Heart right ventricle (tissue), 16 donors: Measurements from ENCODE around the gene SYNCRIP. TPM values are rescaled to one million over a fixed set of nuclear protein-coding genes. Genes with fewer than 3 reads are reported as not detected.

Experiments used
- ATAC-seq, 8 donors: fragments of 200-7000 bp; cut with Tn5 transposase; one replicate each; pipeline ENCODE4 v1.9.1; 2020; ENCODE audit warnings: mild to moderate bottlenecking in 8 of 8, moderate library complexity in 8 of 8, moderate number of reproducible peaks in 1 of 8
- DNase-seq, 2 donors: peaks; one replicate each; pipeline ENCODE4 v3.0.0-alpha.2; 2020
- H3K27ac ChIP-seq, 10 donors: fragments of 200-600 bp; sonication (generic) in 2 of 10; one replicate each; pipeline versions ENCODE4 v1.5.0 to v1.8.0; 2020 to 2022; ENCODE audit warnings: mild to moderate bottlenecking in 3 of 10
- H3K27me3 ChIP-seq, 7 donors: fragments of 200-600 bp; one replicate each; pipeline ENCODE4 v1.8.0; 2021 to 2022; ENCODE audit warnings: mild to moderate bottlenecking in 2 of 7
- H3K36me3 ChIP-seq, 9 donors: fragments of 200-600 bp; sonication (generic) in 1 of 9; one replicate each; pipeline versions ENCODE4 v1.5.0 to v1.8.0; 2020 to 2022; ENCODE audit warnings: mild to moderate bottlenecking in 2 of 9
- H3K4me1 ChIP-seq, 9 donors: fragments of 200-600 bp; sonication (generic) in 1 of 9; one replicate each; pipeline versions ENCODE4 v1.5.0 to v1.8.0; 2020 to 2022; ENCODE audit warnings: mild to moderate bottlenecking in 4 of 9
- H3K4me3 ChIP-seq, 10 donors: fragments of 200-600 bp; sonication (generic) in 2 of 10; one replicate each; pipeline versions ENCODE4 v1.5.0 to v1.8.0; 2020 to 2022; ENCODE audit warnings: mild to moderate bottlenecking in 7 of 10, moderate library complexity in 2 of 10
- H3K9me3 ChIP-seq, 11 donors: fragments of 200-600 bp in 10 of 11; sonication (generic) in 2 of 11; one replicate each; pipeline versions ENCODE4 v1.5.0 to v1.8.0; 2013 to 2022; ENCODE audit warnings: mild to moderate bottlenecking in 2 of 11, control low read depth in 1 of 11, moderate library complexity in 1 of 11
- WGBS, 2 donors: extraction: QIAGEN DNeasy Blood & Tissue Kit; methylation state at CpG; one replicate each; pipeline ENCODE4 v1.1.7; 2013; ENCODE audit warnings: inconsistent platforms in 1 of 2; 5-methylcytosine and 5-hydroxymethylcytosine counted together
- intact Hi-C, 10 donors: fragments of 100-400 bp; cut with DNase I; formaldehyde crosslinking; loops; one replicate each; pipeline versions ENCODE4 v1.11.1 to v1.14.2; 2022
- polyA plus RNA-seq, 2 donors: library from polyadenylated mRNA; stranded (reverse); fragments of 200-250 nt; gene quantifications; one replicate each; pipeline ENCODE4 v1.2.3, GENCODE V29; 2013
- total RNA-seq, 10 donors: library from RNA; stranded (reverse); fragmentation: NEBNext Ultra II Directional in 3 of 10; extraction: Animal tissue kit (Norgen Biotek cat#: 25700) in 3 of 10; gene quantifications; one replicate each; pipeline versions ENCODE4 v1.2.1 to v1.2.4, GENCODE V29; 2021 to 2023
- TF ChIP-seq, protein P1 (sequence below), 9 donors: fragments of 200-600 bp; sonication (generic) in 2 of 9; IDR thresholded peaks; one replicate each; pipeline versions ENCODE4 v1.5.0 to v1.8.0; 2021 to 2022; ENCODE audit warnings: antibody characterized with exemption in 9 of 9, mild to moderate bottlenecking in 5 of 9, moderate library complexity in 1 of 9
- donor health status: Arrhythmogenic right ventricular cardiomyopathy.
- donor health status: ischemic (EF 13 %, LVEDD 7.1; RV severe dilation, severe dysfunction).
- donor health status: healthy with polysubstance abuse.
- donor health status: DM: no; HTN: yes; CAD: no.
- donor health status: DM: no; HTN: no; CAD: no.
- donor health status: ischemic (EF 25% LVEDD 6.9; RV normal size, moderate dysfunction).
- donor health status: ischemic (EF 25% LVEDD 5.7; RV mildly dilated, moderate dysfunction).
- donor health status: healthy.
- donor health status: DM: yes; HTN: yes; CAD: no.
- donor health status: Ischemic cardiomyopathy.
- donor health status: ischemic (EF 35%, LVEDD 5.7; RV mildly dilated, moderate dysfunction).
- donor health status: nonischemic (EF 11% LVEDD 7.7; RV severe dilation, severe dysfunction).
- donor health status: DM: yes; HTN: yes; CAD: no.
- donor health status: PGD.
- donor health status: ischemic (EF 29% LVEDD 5.4; RV normal size, mild dysfunction).
- donor health status: nonischemic (EF 23%, LVEDD 6.1; RV moderate dilation, normal function).

SYNCRIP gene
- total and polyA plus RNA-seq, 12 donors = 24.6 to 72.6 (median 58.7) TPM

- intact Hi-C loops = loop anchor here (2.0 to 10.0 kb wide), 5 partner anchors 37 to 325 kb away; partner anchors contain the start of genes SNX14 (in 5 of the 10) and SYNCRIP (in 4 of the 10)
- 30 to 33% methylated on average over 14 of the region's 14 CpGs for WGBS, 2 donors
These were observed 36.9 kb upstream of the SYNCRIP start for GRCh38 chr6:85679445-85680123.

DNA sequence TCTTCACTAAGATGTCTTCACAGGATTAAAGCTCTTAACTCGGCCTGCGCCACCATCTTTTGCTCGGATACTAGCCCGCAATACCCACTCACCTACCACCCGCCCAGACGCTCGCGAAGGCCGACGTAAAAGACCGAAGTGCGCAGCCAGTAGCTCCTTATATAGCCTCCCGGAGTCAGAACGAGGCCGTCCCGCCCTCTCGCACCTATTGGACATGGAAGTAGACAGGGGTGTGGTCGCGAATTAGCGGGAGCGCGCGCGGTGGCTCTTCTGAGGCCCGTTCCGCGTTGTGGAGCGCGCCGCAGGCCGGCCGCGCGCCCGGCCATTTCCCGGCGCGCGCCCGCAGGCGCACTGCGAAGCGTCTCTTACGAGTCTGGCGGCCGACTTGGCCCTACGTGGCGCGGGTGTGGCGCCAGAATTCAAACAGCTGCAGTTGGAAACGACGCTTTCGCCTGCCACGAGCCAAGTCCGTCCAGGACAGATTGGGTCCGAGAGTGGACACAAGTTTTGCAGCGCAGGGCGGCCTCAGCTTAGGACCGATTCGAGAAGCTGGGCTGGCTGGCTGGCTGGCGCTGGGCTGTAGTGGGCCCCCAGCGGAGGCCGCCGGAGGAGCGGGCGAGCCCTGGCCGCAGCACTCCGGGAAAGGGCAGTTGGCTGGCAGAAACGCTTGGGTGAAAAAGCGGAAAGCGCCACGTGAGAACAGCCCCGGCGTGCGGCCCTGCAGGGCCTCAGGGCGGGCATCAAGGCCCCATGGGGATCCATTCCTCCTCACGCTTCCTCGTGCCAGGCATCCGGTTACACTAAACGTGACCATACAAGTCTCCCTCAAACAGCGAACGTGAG is 36.1 kb upstream of the SYNCRIP start:
- TF ChIP-seq, protein P1, sequence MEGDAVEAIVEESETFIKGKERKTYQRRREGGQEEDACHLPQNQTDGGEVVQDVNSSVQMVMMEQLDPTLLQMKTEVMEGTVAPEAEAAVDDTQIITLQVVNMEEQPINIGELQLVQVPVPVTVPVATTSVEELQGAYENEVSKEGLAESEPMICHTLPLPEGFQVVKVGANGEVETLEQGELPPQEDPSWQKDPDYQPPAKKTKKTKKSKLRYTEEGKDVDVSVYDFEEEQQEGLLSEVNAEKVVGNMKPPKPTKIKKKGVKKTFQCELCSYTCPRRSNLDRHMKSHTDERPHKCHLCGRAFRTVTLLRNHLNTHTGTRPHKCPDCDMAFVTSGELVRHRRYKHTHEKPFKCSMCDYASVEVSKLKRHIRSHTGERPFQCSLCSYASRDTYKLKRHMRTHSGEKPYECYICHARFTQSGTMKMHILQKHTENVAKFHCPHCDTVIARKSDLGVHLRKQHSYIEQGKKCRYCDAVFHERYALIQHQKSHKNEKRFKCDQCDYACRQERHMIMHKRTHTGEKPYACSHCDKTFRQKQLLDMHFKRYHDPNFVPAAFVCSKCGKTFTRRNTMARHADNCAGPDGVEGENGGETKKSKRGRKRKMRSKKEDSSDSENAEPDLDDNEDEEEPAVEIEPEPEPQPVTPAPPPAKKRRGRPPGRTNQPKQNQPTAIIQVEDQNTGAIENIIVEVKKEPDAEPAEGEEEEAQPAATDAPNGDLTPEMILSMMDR (IDR thresholded peaks at IDR 0.05) = peak in 2 of 9 donors; percentile 14 to 21
- WGBS, 2 donors = 0% methylated on average over 82 of the region's 82 CpGs
- Histone ChIP-seq H3K9me3 (no peaks in the 10 kb centered on the region), H3K27ac (peak overlapping the region; percentile 73 to 95 (median 90)), H3K36me3 (peaks cover 0 to 26% (median 0%) of the 10 kb centered on the region in 9 donors), H3K4me3 (peak overlapping the region; percentile 61 to 91 (median 82)), H3K27me3 (no peaks in the 10 kb centered on the region), H3K4me1 (peaks cover 4 to 46% (median 36%) of the 10 kb centered on the region in 9 donors)
- intact Hi-C loops = loop anchor here (1.0 to 10.0 kb wide), 9 partner anchors 35 to 144 kb away; partner anchors contain the start of genes SNX14 (in 6 of the 10) and SYNCRIP (in 5 of the 10)
- DNase-seq = peak; percentile 97 to 98
- ATAC-seq = peak; percentile 98 to 99 (median 99)

More at GRCh38 chr6:85679445-85680123, 36.9 kb upstream of the SYNCRIP start:
- peak overlapping the region in 8 of 10 donors; percentile 75 to 95 (median 90) for H3K27ac ChIP-seq
- ATAC-seq (no peak), DNase-seq (no peak)
- H3K36me3 ChIP-seq = peaks cover 0 to 23% (median 0%) of the 10 kb centered on the region in 9 donors
- TF ChIP-seq, protein P1 (IDR thresholded peaks at IDR 0.05) = no peak
- no peaks in the 10 kb centered on the region for H3K27me3 ChIP-seq
- peaks cover 4 to 38% (median 32%) of the 10 kb centered on the region in 9 donors for H3K4me1 ChIP-seq
- no peaks in the 10 kb centered on the region for H3K9me3 ChIP-seq
- peak overlapping the region in 9 of 10 donors; percentile 48 to 91 (median 83) for H3K4me3 ChIP-seq

GRCh38 chr6:85678026-85678601 is 35.4 kb upstream of the SYNCRIP start:
- DNase-seq = no peak
- H3K36me3 ChIP-seq = peaks cover 0 to 32% (median 0%) of the 10 kb centered on the region in 9 donors
- no peaks in the 10 kb centered on the region for H3K27me3 ChIP-seq
- 0% methylated on average over 34 of the region's 34 CpGs for WGBS, 2 donors
- ATAC-seq = peak in 7 of 8 donors; percentile 10 to 58 (median 41)
- H3K9me3 ChIP-seq = no peaks in the 10 kb centered on the region
- TF ChIP-seq, protein P1 (IDR thresholded peaks at IDR 0.05) = no peak
- peak overlapping the region; percentile 61 to 91 (median 82) for H3K4me3 ChIP-seq
- peaks cover 4 to 50% (median 36%) of the 10 kb centered on the region in 9 donors for H3K4me1 ChIP-seq
- intact Hi-C loops = loop anchor here (1.0 to 10.0 kb wide), 9 partner anchors 34 to 143 kb away; partner anchors contain the start of genes SNX14 (in 6 of the 10) and SYNCRIP (in 5 of the 10)
- H3K27ac ChIP-seq = peak overlapping the region; percentile 73 to 95 (median 90)
